Mucosa of descending colon (tissue), 3 donors: Measurements from ENCODE around the gene NUP188. TPM values are rescaled to one million over a fixed set of nuclear protein-coding genes. Genes with fewer than 3 reads are reported as not detected.

Source experiments
- ATAC-seq: fragments of 200-7000 bp; cut with Tn5 transposase; one replicate; pipeline ENCODE4 v1.9.1; 2020; ENCODE audit warnings: mild to moderate bottlenecking, moderate library complexity
- DNase-seq, 3 donors: peaks; one replicate each; pipeline ENCODE4 v3.0.0-alpha.2; 2020
- H3K36me3 ChIP-seq: fragments of 200-600 bp; one replicate; pipeline ENCODE4 v1.8.0; 2021; ENCODE audit warnings: low read depth, mild to moderate bottlenecking
- H3K4me1 ChIP-seq: fragments of 200-600 bp; one replicate; pipeline ENCODE4 v1.8.0; 2021; ENCODE audit warnings: low read depth, mild to moderate bottlenecking
- H3K4me3 ChIP-seq: fragments of 200-600 bp; one replicate; pipeline ENCODE4 v1.8.0; 2021; ENCODE audit warnings: mild to moderate bottlenecking
- H3K9me3 ChIP-seq: fragments of 200-600 bp; one replicate; pipeline ENCODE4 v1.8.0; 2021; ENCODE audit warnings: mild to moderate bottlenecking
- CTCF ChIP-seq: fragments of 200-600 bp; IDR thresholded peaks from one replicate; pipeline ENCODE4 v1.8.0; 2022; ENCODE audit warnings: antibody characterized with exemption, mild to moderate bottlenecking
- intact Hi-C, 2 donors: fragments of 100-400 bp; cut with DNase I in 1 of 2; cut with micrococcal nuclease in 1 of 2; formaldehyde crosslinking; loops; one replicate each; pipeline versions ENCODE4 v1.11.0 to v1.11.1; 2022; cut with DNase I, micrococcal nuclease
- total RNA-seq, 3 donors: library from RNA; stranded (reverse); fragmentation: NEBNext Ultra II Directional in 2 of 3; extraction: Animal tissue kit (Norgen Biotek cat#: 25700) in 2 of 3; gene quantifications; one replicate each; pipeline versions ENCODE4 v1.2.1 to v1.2.4, GENCODE V29; 2021 to 2023
- donor health status: DM: no; HTN: no; CAD: no; lungs with moderate emphysema.
- donor health status: DM: no; HTN: no; CAD: no.
- donor health status: DM: no; HTN: yes; CAD: no.

NUP188 gene
- total RNA-seq, 3 donors from 2014 or later, result 24.4 to 36.7 (median 30.4) TPM

DNA sequence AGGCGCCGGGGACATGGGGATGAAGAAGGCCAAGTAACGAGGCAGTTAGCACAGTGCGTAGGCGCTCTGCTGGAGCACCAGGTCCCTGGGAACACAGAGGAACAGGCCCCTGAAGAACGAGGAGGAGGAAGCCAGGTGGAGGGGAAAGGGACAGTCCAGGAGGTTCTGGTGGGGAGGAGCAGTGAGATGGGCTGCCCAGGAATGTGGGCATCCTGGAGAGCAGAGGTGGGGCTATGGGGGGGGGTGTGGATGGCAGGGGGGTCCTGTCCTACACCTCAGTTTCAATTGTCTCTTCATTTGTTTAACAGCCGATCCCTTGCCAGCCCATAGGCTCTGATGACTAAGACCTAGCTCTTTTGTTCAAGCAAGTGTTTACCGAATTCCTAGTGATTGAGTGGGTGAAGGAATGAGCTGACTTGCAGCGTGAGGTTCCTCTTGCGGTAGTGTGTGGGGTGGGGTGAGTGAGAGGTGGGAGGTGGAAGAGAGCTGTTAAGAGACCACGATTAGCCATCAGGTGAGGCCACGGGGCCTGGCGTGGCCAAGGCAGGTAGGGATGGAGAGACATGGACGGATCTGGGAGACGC is 35.1 kb upstream of the NUP188 start:
- no peaks in the 10 kb centered on the region for H3K9me3 ChIP-seq
- peaks cover 14% of the 10 kb centered on the region for H3K4me1 ChIP-seq
- TF ChIP-seq CTCF, result no peak
- no peak overlapping the region for H3K4me3 ChIP-seq
- intact Hi-C loops, result no loop called here
- H3K36me3 ChIP-seq, result peaks cover 7% of the 10 kb centered on the region
- ATAC-seq (no peak), DNase-seq (no peak)

- no peak for TF ChIP-seq CTCF
- H3K4me3 ChIP-seq, result no peak overlapping the region
- peaks cover 14% of the 10 kb centered on the region for H3K4me1 ChIP-seq
- intact Hi-C loops, result no loop called here
- H3K36me3 ChIP-seq, result no peaks in the 10 kb centered on the region
- DNase-seq (no peak), ATAC-seq (no peak)
- no peaks in the 10 kb centered on the region for H3K9me3 ChIP-seq
Measured at GRCh38 chr9:128913048-128913900, 34.2 kb upstream of the NUP188 start.

DNA sequence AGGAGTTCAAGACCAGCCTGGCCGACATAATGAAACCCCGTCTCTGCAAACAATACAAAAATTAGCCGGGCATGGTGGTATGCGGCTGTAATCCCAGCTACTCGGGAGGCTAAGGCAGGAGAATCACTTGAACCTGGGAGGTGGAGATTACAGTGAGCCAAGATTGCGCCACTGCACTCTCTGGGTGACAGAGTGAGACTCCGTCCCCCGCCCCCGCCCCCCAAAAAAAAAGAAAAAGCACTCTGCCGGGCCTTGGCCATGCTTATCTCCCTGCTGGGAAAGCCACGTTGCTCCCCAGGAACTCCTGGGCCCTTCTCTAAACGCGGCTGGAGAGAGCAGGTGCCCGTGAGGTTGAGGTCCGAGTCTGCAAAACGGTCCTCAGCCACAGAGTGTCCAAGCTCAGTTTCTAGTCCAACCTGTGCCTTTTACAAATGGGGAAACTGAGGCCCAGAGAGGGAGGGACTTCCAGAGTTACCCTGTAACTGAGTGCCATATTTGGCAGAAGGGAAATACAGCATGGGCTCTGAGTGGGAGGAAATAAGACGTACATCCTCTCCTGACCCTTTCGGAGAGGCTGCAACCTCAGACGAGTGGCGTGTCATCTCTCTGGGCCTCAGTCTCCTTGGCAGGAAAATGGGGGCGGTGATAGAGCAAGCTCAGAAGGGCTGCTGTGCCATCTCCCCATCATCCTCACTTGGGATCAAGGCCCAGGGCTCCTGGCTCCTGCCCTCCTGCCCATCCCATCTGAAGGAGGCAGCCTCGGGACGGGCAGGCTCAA is 33.3 kb upstream of the NUP188 start:
- no peaks in the 10 kb centered on the region for H3K36me3 ChIP-seq
- no peak for TF ChIP-seq CTCF
- no peaks in the 10 kb centered on the region for H3K9me3 ChIP-seq
- no peak overlapping the region for H3K4me3 ChIP-seq
- DNase-seq (no peak), ATAC-seq (no peak)
- intact Hi-C loops, result no loop called here
- peaks cover 14% of the 10 kb centered on the region for H3K4me1 ChIP-seq

- peaks cover 14% of the 10 kb centered on the region for H3K4me1 ChIP-seq
- H3K4me3 ChIP-seq, result no peak overlapping the region
Measured at GRCh38 chr9:128916204-128916603, 31.3 kb upstream of the NUP188 start.

More at GRCh38 chr9:128916204-128916603, 31.3 kb upstream of the NUP188 start:
- no peaks in the 10 kb centered on the region for H3K9me3 ChIP-seq
- DNase-seq (no peak), ATAC-seq (no peak)
- intact Hi-C loops, result no loop called here
- no peak for TF ChIP-seq CTCF
- H3K36me3 ChIP-seq, result no peaks in the 10 kb centered on the region
